Measurements from ENCODE around the gene BCL2L1.

Gene BCL2L1

DNA sequence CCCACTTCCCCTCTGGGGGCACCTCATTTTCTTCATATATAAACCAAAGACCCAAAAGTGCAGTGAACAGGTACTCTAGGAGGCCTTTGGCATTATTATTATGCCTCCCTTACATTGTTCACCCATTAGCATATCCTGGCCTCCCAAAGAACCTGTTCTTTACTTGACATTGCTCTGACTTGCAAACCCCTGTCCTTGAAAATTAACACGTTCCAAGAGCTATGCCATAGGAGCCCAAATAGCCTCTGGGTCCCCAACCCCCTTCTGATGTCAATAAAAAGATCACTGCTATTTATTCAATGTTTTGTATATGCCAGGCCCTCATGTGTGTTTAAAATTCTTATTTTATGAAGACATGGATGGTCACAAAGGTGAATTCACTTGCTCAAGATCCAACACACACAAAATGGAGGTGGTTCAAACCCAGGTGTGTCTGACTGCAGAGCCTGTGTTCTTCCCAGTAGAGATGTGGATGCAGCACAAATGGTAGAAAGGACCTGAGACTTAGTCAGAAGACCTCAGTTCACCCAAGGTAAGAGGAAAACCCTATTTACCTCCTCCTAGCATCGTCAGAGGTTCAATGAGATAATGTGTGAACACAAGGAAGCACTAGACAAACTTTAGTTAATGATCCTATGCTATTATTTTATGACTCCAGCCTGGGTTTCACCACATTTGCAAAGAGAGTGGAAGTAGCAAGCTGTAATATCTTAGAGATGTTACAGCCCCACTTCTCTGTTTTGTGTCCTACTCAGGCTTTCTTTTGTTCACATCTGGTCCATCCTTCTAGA lies 36.6 kb downstream of the BCL2L1 start:
- Histone ChIP-seq H3K9me3 (ENCODE audit: low read length) (peaks cover 6% of the 10 kb centered on the region), H2AFZ (ENCODE audit: low read depth, low read length) (no peak overlapping the region), H3K4me3 (ENCODE audit: low read length) (no peak overlapping the region), H3K36me3 (ENCODE audit: insufficient read depth, low read length) (peaks cover 40% of the 10 kb centered on the region), H3K27me3 (ENCODE audit: insufficient read depth, low read length) (no peaks in the 10 kb centered on the region), H3K4me1 (ENCODE audit: insufficient read depth, low read length) (no peaks in the 10 kb centered on the region)

DNA sequence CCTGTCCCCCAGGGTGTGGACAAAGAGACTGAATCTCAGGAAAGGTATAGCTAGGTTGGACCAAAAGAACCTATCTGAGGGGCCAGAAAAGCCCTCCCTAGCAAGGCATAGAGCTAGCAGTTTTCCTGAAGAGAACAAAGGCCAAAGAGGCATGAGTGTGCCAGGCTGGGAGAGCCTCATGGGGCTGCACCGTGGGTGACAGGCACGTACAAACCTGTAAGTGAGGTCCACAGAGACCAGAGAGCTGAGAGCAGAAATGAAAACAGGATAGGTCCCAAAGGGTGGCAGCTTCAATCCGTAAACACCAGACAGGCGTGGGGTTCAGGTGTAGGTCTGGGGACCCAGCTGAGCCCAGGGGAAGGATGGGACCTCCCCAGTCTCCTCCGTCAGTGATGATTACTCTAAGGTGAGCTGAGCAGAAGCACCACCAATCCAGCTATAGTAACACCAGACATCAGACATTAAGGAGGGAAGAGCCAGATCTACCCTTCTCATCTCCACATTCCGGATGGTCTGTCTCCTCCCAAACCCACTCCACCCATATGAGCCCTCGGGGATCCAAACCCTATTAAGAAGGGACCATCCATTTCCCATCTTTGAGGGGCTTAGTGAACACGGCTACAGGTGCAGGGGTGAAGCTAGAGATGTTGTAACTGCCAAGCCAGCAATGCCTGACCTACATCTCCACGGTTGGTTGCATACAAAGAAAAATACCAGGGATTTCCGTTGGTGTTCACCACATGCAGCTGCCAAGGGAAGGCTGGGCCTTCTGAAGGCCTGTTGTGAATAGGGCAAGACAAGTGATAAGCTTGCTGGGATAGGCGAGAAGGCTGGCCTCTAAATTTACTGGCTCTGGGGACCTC lies 38.3 kb downstream of the BCL2L1 start:
- Histone ChIP-seq H3K27me3 (ENCODE audit: insufficient read depth, low read length) (no peaks in the 10 kb centered on the region), H3K9me3 (ENCODE audit: low read length) (peaks cover 6% of the 10 kb centered on the region), H3K4me3 (ENCODE audit: low read length) (no peak overlapping the region), H2AFZ (ENCODE audit: low read depth, low read length) (no peak overlapping the region), H3K36me3 (ENCODE audit: insufficient read depth, low read length) (peaks cover 41% of the 10 kb centered on the region), H3K4me1 (ENCODE audit: insufficient read depth, low read length) (no peaks in the 10 kb centered on the region)

DNA sequence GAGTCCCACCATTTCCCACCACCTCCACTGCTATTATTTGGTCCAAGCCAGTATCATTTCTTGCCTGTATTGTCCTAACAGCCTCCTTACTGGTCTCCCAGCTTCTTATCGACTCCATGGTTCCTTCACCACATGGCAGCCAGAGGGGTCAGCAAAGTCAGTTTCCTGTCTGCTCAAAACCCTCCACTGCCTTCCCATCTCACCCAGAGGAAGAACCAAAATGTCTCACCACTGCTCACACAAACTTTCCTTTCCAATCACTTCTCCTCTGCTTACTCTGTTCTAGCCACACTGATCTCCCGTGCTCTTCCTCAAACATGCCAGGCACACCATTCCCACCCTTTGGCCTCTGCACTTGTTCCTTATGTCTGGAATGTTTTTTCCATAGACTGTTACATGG lies 39.7 kb downstream of the BCL2L1 start:
- Histone ChIP-seq H2AFZ (ENCODE audit: low read depth, low read length) (no peak overlapping the region), H3K27me3 (ENCODE audit: insufficient read depth, low read length) (no peaks in the 10 kb centered on the region), H3K4me3 (ENCODE audit: low read length) (no peak overlapping the region), H3K36me3 (ENCODE audit: insufficient read depth, low read length) (peaks cover 37% of the 10 kb centered on the region), H3K4me1 (ENCODE audit: insufficient read depth, low read length) (peaks cover 8% of the 10 kb centered on the region), H3K9me3 (ENCODE audit: low read length) (peaks cover 6% of the 10 kb centered on the region)

DNA sequence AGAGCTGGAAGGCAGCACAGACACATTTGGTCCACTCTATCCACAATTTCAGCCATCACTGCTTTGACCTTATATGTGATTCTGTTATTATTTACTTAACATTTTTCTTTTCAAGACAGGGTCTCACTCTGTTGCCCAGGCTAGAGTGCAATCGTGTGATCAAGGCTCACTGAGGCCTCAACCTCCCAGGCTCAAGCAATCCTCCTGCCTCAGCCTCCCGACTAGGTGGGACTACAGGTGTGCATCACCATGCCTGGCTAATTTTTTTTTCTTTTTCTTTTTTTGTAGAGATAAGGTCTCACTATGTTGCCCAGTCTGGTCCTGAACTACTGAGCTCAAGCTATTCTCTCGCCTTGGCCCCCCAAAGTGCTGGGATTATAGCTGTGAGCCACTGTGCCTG lies 40.3 kb downstream of the BCL2L1 start:
- Histone ChIP-seq H3K27me3 (ENCODE audit: insufficient read depth, low read length) (no peaks in the 10 kb centered on the region), H3K4me3 (ENCODE audit: low read length) (no peak overlapping the region), H3K9me3 (ENCODE audit: low read length) (peaks cover 6% of the 10 kb centered on the region), H2AFZ (ENCODE audit: low read depth, low read length) (no peak overlapping the region), H3K4me1 (ENCODE audit: insufficient read depth, low read length) (peaks cover 8% of the 10 kb centered on the region), H3K36me3 (ENCODE audit: insufficient read depth, low read length) (peaks cover 33% of the 10 kb centered on the region)

DNA sequence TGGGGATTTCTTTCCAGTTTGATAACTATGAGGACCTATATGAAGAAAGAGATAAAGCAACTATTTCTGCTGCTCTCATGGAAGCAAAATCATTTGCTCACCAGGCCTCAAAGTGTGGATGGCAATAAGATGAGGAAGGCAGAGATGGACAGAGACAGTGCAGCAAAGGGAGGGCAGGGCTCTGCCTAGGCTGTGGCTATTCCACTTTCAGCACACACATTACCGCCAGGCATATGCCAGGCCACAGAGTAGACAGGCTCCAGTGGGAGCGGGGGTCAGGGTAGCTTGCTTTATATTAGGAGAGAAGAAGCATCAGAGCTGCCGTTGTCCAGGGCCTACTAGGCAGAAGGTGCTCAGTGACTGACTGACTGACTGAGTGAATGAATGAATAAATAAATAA lies 40.9 kb downstream of the BCL2L1 start:
- peaks cover 28% of the 10 kb centered on the region for H3K36me3 ChIP-seq (ENCODE audit: insufficient read depth, low read length)
- H2AFZ ChIP-seq (ENCODE audit: low read depth, low read length): no peak overlapping the region
- H3K27me3 ChIP-seq (ENCODE audit: insufficient read depth, low read length): no peaks in the 10 kb centered on the region
- peaks cover 4% of the 10 kb centered on the region for H3K9me3 ChIP-seq (ENCODE audit: low read length)
- H3K4me3 ChIP-seq (ENCODE audit: low read length): no peak overlapping the region
- peaks cover 8% of the 10 kb centered on the region for H3K4me1 ChIP-seq (ENCODE audit: insufficient read depth, low read length)

DNA sequence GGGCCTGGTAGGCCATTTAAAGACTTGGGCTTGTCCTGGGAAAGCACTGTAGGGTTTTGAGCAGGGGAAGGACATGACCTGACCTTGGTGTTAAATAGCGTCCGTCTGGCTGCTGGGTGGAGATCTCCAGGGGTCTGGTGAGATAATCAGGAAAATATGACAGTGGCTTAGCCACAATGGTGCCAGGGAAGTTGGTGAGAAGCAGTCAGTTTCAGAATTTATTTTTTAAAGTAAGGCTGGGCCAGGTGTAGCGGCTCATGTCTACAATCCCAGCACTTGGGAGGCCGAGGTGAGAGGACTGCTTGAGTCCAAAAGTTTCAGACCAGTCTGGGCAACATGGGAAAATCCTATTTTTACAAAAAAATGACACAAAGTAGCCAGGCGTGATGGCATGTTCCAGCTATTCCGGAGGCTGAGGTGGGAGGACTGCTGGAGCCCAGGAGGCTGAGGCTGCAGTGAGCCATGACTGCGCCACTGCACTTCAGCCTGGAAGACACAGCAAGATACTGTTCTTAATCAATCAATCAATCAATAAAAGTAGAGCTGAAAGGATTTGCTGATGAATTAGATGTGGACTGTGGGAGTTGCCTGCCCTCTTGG lies 41.4 kb downstream of the BCL2L1 start:
- Histone ChIP-seq H3K36me3 (ENCODE audit: insufficient read depth, low read length) (peaks cover 23% of the 10 kb centered on the region), H3K9me3 (ENCODE audit: low read length) (no peaks in the 10 kb centered on the region), H2AFZ (ENCODE audit: low read depth, low read length) (no peak overlapping the region), H3K4me3 (ENCODE audit: low read length) (no peak overlapping the region), H3K4me1 (ENCODE audit: insufficient read depth, low read length) (peaks cover 8% of the 10 kb centered on the region), H3K27me3 (ENCODE audit: insufficient read depth, low read length) (no peaks in the 10 kb centered on the region)

DNA sequence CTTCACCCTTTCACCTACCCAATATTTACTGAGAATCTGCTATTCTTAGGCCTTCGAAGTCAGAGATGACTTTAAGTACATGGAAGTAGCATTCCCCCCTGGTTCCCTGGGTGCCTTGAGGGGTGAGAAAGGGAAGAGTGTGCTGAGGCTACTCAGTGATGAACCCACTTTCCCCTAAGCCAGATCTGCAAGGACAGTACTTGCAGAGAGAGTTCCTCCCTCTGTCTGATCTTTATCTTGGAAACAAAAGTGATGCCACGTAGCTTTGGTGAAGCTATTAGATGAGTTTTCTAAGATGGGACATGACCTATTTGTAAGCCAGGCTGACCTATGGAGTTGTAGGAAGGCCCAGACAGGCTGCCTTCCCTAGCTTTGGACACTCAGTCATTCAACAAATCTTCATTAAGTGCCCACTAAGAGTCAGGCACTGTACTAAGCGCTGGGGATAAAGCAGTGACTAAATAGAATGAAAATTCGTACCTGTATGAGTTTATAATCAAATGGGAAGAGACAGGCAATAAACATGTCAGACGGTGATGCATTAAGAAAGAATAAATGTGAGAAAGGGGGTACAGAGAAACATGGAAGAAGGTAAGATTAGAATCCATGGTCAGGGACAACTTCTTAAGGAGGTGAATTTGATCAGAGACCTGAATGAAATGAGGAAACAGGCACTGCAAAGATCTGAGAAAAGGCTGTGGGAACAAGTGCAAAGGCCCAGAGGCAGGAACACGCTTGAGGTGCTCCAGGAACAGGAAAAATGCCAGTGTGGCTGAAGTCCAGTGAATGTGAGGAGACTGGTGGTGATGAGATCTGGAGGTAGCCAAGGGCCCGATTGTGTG lies 42.2 kb downstream of the BCL2L1 start:
- Histone ChIP-seq H3K36me3 (ENCODE audit: insufficient read depth, low read length) (peaks cover 19% of the 10 kb centered on the region), H3K4me1 (ENCODE audit: insufficient read depth, low read length) (peaks cover 8% of the 10 kb centered on the region), H2AFZ (ENCODE audit: low read depth, low read length) (no peak overlapping the region), H3K9me3 (ENCODE audit: low read length) (no peaks in the 10 kb centered on the region), H3K27me3 (ENCODE audit: insufficient read depth, low read length) (no peaks in the 10 kb centered on the region), H3K4me3 (ENCODE audit: low read length) (no peak overlapping the region)

DNA sequence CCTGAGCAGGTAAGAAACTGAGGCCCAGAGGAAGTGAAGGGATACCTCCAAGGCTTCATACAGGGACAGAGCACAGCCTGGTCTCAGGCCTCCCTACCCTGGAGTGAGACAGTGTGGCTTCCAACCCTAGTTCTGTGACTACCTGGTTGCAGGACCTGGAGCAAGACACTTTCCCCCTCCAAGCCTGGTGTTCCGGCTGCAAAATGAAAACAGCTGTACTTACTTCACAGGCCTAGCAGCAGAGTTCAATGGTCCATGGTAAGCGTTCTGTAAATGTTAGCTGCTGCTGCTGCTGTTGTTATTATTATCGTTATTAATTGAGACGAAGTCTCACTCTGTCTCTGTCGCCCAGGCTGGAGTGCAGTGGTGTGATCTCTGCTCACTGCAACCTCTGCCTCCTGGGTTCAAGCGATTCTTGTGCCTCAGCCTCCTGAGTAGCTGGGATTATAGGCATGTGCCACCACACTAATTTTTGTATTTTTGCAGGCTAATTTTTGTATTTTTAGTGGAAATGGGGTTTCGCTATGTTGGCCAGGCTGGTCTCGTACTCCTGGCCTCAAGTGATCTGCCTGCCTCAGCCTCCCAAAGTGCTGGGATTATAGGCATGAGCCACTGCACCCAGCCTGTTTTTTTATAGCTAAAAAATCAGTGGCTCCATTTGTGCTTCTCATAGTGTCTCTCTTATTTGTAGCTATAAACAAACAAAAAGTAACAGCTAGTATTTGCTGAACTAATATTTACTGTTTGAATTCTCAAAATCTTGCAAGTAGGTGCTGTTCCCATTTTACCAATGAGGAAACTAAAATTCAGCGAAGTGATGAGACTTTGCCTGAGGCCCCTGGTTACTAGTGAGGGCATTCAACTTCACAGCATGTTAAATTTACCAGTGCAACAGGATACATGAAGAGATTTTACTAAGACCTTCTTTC lies 43.0 kb downstream of the BCL2L1 start:
- Histone ChIP-seq H3K4me1 (ENCODE audit: insufficient read depth, low read length) (peaks cover 8% of the 10 kb centered on the region), H3K36me3 (ENCODE audit: insufficient read depth, low read length) (peaks cover 18% of the 10 kb centered on the region), H3K27me3 (ENCODE audit: insufficient read depth, low read length) (no peaks in the 10 kb centered on the region), H3K9me3 (ENCODE audit: low read length) (no peaks in the 10 kb centered on the region), H2AFZ (ENCODE audit: low read depth, low read length) (no peak overlapping the region), H3K4me3 (ENCODE audit: low read length) (no peak overlapping the region)

DNA sequence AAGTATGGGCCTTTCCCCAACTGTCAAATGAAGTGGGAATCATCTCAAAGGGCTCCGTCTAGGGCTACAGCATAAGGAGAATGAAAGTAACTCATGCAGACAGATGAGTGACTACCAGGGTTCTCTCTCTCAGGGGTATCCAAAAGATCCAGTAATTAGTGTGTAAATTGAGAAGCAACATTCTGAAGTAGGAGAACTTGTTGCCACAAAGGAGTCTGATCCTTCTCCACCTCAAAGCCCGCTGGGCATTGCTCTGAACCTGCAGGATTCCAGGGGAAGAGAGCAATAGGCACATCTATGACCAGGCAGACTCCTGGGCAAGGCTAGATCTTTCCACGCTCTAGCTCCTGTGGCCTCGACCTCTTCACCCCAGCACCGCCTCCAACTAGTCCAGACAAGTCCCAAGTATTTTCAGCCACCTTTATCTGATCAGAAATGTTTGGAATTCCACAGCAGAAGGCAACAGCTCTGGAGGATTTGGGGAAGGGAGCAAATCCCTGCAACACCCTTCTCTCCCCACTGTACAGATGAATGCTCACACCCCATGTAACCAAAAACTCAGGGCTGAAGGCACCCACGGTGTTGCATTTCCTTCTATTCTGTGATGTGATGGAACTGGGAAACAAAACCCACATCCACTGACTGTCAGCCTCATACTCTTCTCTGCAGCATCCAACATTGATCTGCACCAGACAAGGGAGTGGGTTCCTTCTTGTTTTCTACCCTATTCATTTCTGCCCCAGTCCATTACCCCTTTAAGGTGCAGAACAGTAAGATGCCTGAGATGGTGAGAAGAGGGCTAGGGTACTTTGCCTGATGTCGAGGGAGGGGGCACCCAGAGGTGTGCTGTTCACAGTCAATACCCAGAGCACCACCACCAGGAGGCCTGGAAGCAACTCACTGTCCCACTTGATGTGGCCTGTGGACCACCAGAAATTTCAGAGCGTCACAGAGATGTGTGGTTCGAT lies 44.0 kb downstream of the BCL2L1 start:
- H3K36me3 ChIP-seq (ENCODE audit: insufficient read depth, low read length): peaks cover 10% of the 10 kb centered on the region
- H3K4me1 ChIP-seq (ENCODE audit: insufficient read depth, low read length): peaks cover 8% of the 10 kb centered on the region

DNA sequence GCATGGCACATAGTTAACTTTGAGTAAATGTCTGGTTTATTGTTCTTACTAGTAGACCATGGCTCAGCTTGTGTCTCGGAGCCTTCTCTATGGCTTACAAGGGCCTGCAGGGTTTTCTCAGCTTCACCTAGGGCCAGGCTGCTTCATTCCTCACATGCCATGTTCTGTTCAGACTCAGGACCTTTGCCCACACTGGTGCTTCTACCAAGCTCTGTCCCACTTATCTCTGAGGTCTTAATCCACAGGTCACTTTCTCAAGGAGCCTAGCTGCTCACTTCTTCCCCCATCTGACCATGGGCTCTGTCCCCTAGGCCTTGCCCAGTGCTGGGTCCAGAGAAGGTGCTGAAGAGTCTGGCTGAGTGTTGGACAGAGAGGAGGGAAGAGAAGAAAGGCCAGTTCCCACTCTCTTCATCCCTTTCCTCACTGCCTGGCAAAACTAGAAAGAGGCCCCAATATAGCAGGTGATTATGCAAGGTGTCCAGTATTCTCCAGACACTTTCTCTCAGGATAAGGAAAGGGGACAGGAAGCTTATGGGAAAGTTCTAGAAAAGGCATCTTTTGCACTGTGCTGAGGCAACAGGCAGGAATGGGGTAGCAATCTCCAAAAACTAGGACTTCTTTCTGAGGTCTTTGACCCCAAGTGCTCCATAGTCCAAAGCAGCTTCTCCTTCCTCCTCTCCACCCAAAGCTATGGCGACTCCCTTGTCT lies 45.0 kb downstream of the BCL2L1 start:
- Histone ChIP-seq H3K4me1 (ENCODE audit: insufficient read depth, low read length) (peaks cover 8% of the 10 kb centered on the region), H3K27me3 (ENCODE audit: insufficient read depth, low read length) (no peaks in the 10 kb centered on the region), H3K4me3 (ENCODE audit: low read length) (no peak overlapping the region), H3K36me3 (ENCODE audit: insufficient read depth, low read length) (peaks cover 13% of the 10 kb centered on the region), H3K9me3 (ENCODE audit: low read length) (no peaks in the 10 kb centered on the region), H2AFZ (ENCODE audit: low read depth, low read length) (no peak overlapping the region)

More for the DNA sequence above, 44.0 kb downstream of the BCL2L1 start:
- no peak overlapping the region for H3K4me3 ChIP-seq (ENCODE audit: low read length)
- no peak overlapping the region for H2AFZ ChIP-seq (ENCODE audit: low read depth, low read length)
- no peaks in the 10 kb centered on the region for H3K27me3 ChIP-seq (ENCODE audit: insufficient read depth, low read length)
- no peaks in the 10 kb centered on the region for H3K9me3 ChIP-seq (ENCODE audit: low read length)

DNA sequence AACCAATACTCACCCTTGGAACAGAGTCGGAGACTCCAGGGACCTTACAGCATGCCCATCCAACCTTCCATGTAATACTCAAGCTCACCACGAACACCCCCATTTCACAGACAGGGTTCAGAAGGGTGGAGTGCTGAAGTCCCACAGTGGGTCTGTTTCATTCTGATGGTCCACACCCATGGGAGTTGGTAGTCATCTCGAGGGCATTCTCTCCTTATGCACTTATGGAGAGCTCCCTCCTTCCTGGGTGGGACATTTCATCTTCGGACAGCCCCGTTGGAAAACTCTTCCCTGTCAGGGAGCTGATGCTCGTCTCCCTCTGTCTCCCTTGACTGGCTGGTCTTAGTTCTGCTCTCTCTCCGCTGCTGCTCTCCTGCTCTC lies 46.1 kb downstream of the BCL2L1 start:
- Histone ChIP-seq H3K4me3 (ENCODE audit: low read length) (no peak overlapping the region), H3K27me3 (ENCODE audit: insufficient read depth, low read length) (no peaks in the 10 kb centered on the region), H2AFZ (ENCODE audit: low read depth, low read length) (no peak overlapping the region), H3K36me3 (ENCODE audit: insufficient read depth, low read length) (peaks cover 13% of the 10 kb centered on the region), H3K9me3 (ENCODE audit: low read length) (no peaks in the 10 kb centered on the region), H3K4me1 (ENCODE audit: insufficient read depth, low read length) (peaks cover 8% of the 10 kb centered on the region)
